PFSK-1 (cell line): ENCODE results near the gene RAD51D.

Experiments
- FOXP2 ChIP-seq: optimal IDR thresholded peaks from 2 replicates; pipeline ENCODE3; 2011; ENCODE audit warnings: borderline replicate concordance, control low read depth, inconsistent platforms; ENCODE audit not compliant: insufficient read depth; ENCODE audit errors: extremely low read length, extremely low read depth
- POLR2AphosphoS5 ChIP-seq: IDR thresholded peaks from 2 replicates; pipeline ENCODE4 v1.6.1; 2012; ENCODE audit warnings: low read depth, mild to moderate bottlenecking, control low read depth, low read length, moderate library complexity
- REST ChIP-seq, 2 experiments: IDR thresholded peaks; 2 replicates each; pipeline versions ENCODE4 v1.6.1 to v1.8.0; 2011 to 2012; ENCODE audit warnings: low read depth in 2 of 2, low read length in 2 of 2, control low read depth in 1 of 2, inconsistent platforms in 1 of 2, mild to moderate bottlenecking in 1 of 2, moderate library complexity in 1 of 2; ENCODE audit not compliant: insufficient read depth in 1 of 2
- SIN3A ChIP-seq: IDR thresholded peaks from 2 replicates; pipeline ENCODE4 v1.6.1; 2012; ENCODE audit warnings: mild to moderate bottlenecking, low read length, moderate library complexity, borderline replicate concordance; ENCODE audit not compliant: insufficient read depth
- TAF1 ChIP-seq: IDR thresholded peaks from 2 replicates; pipeline ENCODE4 v1.6.1; 2012; ENCODE audit warnings: low read length, control low read depth, borderline replicate concordance; ENCODE audit not compliant: insufficient read depth

Gene RAD51D

GRCh38 chr17:35132099-35132498 is 12.4 kb upstream of the RAD51D start:
- TF ChIP-seq SIN3A (no peak), TAF1 (no peak), FOXP2 (no peak), POLR2AphosphoS5 (no peak), REST (IDR thresholded peaks at IDR 0.05; ENCODE audit: insufficient read depth in 1 of 2, low read depth in 2 of 2, low read length in 2 of 2) (no peak)

DNA sequence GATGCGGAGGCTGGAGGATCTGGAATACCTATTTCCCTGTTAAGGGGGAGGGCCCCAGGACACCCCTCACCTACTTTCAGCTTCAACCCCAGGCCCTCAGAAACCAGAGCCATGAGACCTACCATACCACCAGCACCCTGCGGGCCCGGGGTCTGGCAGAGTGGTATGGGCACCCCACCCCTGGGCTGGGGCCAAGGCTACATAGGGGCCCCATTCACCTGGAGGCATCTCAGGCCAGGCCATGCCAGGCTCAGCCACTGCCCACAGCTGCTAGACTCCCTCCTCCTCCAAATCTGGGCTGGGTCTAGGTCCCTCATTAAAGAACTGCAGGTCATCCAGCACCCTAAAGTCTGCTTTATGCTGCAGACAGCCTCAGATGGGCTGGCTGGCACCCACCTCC is 10.7 kb upstream of the RAD51D start:
- TF ChIP-seq TAF1, result no peak
- no peak for TF ChIP-seq SIN3A
- no peak; the same call in 1 of the 2 replicates for TF ChIP-seq POLR2AphosphoS5
- TF ChIP-seq FOXP2, result no peak
- TF ChIP-seq REST (IDR thresholded peaks at IDR 0.05; ENCODE audit: insufficient read depth in 1 of 2, low read depth in 2 of 2, low read length in 2 of 2), result no peak

GRCh38 chr17:35129973-35130351 is 10.3 kb upstream of the RAD51D start:
- no peak for TF ChIP-seq REST (IDR thresholded peaks at IDR 0.05; ENCODE audit: insufficient read depth in 1 of 2, low read depth in 2 of 2, low read length in 2 of 2)
- peak; percentile 41; the same call in 1 of the 2 replicates for TF ChIP-seq POLR2AphosphoS5

GRCh38 chr17:35129154-35129972 is 9.7 kb upstream of the RAD51D start:
- no peak; the same call in 1 of the 2 replicates for TF ChIP-seq POLR2AphosphoS5

DNA sequence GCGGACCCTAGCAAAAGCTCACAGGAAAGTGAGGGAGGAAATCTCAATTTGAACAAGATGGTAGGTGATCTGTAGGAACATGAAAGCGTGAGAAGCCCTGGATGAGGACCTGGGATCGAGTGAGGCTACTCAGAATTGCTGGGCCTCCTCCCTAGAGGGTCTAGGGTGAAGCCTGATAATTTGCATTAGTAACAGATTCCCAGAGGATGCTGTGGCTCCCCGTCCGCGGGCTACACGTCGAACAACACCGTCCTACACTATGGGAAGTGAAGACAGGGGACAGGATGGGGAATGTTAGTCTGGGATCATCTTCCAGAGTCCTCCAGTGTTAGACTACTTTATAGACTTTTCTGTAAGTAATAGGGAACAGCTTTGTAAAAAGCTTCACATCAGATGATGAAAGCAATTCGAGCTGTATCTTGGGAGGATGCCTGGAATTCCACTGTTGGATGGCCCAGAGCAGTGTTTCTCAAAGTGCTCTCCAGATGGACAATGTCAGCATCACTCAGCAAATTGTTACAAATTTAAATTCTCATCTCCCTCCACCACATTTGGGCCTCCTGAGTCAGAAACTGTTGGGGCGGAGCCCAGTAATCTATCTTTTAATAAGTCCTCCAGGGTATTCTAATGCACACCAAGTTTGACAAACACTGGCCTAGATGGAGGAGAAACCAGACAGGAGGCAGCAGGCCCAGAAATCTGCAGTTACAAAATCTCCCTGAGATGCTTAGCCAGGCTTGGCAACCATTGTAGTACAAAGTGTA is 8.3 kb upstream of the RAD51D start:
- TF ChIP-seq SIN3A (no peak), FOXP2 (no peak), POLR2AphosphoS5 (no peak; the same call in 1 of the 2 replicates), REST (IDR thresholded peaks at IDR 0.05; ENCODE audit: insufficient read depth in 1 of 2, low read depth in 2 of 2, low read length in 2 of 2) (no peak), TAF1 (no peak)
